ENCODE results near the gene TBC1D9.

GRCh38 chr4:140689623-140690022 is 66.6 kb downstream of the TBC1D9 start:
- TF ChIP-seq POLR2A (IDR thresholded peaks at IDR 0.05) (no peak), CTCF (IDR thresholded peaks at IDR 0.05) (no peak)
